SHP77 treated with DMSO at 0.1 percent for 48 hours (cell line): ENCODE data around the gene SUMF1.
"Not testable (repeated sequence)": the region's sequence is repeated elsewhere in the genome, so short reads cannot be mapped to it uniquely, and the experiment has no call there.

Source experiments
- DNase-seq: peaks from one replicate; lab custom pipeline; 2025; lab: John Stamatoyannopoulos, UW

Gene SUMF1

GRCh38 chr3:4335840-4336562, 131.1 kb downstream of the SUMF1 start:
- DNase-seq: no peak

- no peak for DNase-seq
These were observed 132.5 kb downstream of the SUMF1 start for GRCh38 chr3:4334548-4334947.

GRCh38 chr3:4332991-4333390, 134.1 kb downstream of the SUMF1 start:
- no peak for DNase-seq

GRCh38 chr3:4332574-4332973, 134.5 kb downstream of the SUMF1 start:
- no peak for DNase-seq

GRCh38 chr3:4332111-4332510, 135.0 kb downstream of the SUMF1 start:
- DNase-seq: no peak

GRCh38 chr3:4329806-4330205, 137.3 kb downstream of the SUMF1 start:
- not testable (repeated sequence) for DNase-seq

- no peak for DNase-seq
These were observed 140.2 kb downstream of the SUMF1 start for GRCh38 chr3:4326868-4327267.

GRCh38 chr3:4323246-4324027, 143.6 kb downstream of the SUMF1 start:
- no peak for DNase-seq

GRCh38 chr3:4322635-4323034, 144.4 kb downstream of the SUMF1 start:
- DNase-seq: no peak

GRCh38 chr3:4321732-4322131, 145.3 kb downstream of the SUMF1 start:
- no peak for DNase-seq

GRCh38 chr3:4320096-4320911, 146.8 kb downstream of the SUMF1 start:
- DNase-seq: no peak

GRCh38 chr3:4314688-4315087, 152.4 kb downstream of the SUMF1 start:
- DNase-seq: no peak

GRCh38 chr3:4313606-4314293, 153.3 kb downstream of the SUMF1 start:
- DNase-seq: no peak

- DNase-seq: no peak
These were observed 155.6 kb downstream of the SUMF1 start for GRCh38 chr3:4311496-4311895.
